ENCODE data around the gene PCK1. TPM values are rescaled to one million over a fixed set of nuclear protein-coding genes. Genes with fewer than 3 reads are reported as not detected.

The PCK1 gene
- total RNA-seq, 1 experiment from 2014 or later = 0.17 TPM

DNA sequence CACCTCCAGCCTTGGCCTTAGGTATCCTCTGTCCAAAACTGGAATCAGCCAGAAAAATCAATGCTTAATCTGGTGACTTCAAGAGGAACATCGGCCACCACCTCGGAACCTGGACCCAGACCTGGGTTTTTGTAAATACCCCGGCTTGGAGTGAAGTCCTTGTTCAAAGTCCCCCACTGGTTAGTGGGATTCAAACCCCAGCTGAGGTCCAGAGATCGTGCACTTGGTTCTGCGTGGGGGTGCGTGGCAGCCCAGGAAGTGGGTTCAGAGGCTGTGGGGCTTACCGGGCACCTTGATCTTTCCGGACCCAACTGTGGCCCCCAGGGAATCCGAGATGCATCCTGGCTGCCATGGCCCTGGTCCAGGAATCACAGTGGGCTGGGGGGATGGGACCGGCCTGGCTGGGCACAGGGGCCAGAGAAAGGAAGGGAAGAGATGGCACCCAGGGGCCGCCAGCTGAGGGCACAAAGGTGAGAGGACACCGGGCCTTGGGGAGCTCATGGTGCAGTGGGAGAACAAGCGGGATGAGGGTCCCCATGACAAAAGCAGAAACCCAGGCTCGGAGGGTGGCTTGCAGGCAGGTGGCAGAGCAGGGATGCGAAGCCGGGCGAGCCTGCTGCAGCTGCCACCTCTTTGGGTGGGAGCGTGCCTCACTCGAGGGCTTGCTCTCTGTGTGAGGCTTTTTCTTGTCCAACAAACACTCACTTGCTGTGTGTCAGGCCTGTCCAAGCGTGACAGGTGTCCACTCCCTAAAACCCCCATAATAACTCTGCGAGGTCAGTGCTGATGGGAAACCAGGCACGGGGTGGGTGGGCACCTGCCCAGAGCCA, 31.6 kb downstream of the PCK1 start:
- TF ChIP-seq, protein P1, sequence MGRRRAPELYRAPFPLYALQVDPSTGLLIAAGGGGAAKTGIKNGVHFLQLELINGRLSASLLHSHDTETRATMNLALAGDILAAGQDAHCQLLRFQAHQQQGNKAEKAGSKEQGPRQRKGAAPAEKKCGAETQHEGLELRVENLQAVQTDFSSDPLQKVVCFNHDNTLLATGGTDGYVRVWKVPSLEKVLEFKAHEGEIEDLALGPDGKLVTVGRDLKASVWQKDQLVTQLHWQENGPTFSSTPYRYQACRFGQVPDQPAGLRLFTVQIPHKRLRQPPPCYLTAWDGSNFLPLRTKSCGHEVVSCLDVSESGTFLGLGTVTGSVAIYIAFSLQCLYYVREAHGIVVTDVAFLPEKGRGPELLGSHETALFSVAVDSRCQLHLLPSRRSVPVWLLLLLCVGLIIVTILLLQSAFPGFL (CRISPR knock-in tag; IDR thresholded peaks at IDR 0.05; ENCODE audit: borderline replicate concordance) = no peak; the same call in 1 of the 2 replicates
- TF ChIP-seq PRRX2 (CRISPR knock-in tag; IDR thresholded peaks at IDR 0.05) (no peak), NFE2L1 (CRISPR knock-in tag; IDR thresholded peaks at IDR 0.05) (no peak), FOXP1 (CRISPR knock-in tag; IDR thresholded peaks at IDR 0.05; ENCODE audit: borderline replicate concordance) (no peak), ZBTB21 (CRISPR knock-in tag; IDR thresholded peaks at IDR 0.05; ENCODE audit: borderline replicate concordance) (no peak), FOXJ3 (CRISPR knock-in tag; IDR thresholded peaks at IDR 0.05; ENCODE audit: borderline replicate concordance) (no peak), CREB1 (CRISPR knock-in tag; IDR thresholded peaks at IDR 0.05) (no peak)
- TF ChIP-seq, protein P2, sequence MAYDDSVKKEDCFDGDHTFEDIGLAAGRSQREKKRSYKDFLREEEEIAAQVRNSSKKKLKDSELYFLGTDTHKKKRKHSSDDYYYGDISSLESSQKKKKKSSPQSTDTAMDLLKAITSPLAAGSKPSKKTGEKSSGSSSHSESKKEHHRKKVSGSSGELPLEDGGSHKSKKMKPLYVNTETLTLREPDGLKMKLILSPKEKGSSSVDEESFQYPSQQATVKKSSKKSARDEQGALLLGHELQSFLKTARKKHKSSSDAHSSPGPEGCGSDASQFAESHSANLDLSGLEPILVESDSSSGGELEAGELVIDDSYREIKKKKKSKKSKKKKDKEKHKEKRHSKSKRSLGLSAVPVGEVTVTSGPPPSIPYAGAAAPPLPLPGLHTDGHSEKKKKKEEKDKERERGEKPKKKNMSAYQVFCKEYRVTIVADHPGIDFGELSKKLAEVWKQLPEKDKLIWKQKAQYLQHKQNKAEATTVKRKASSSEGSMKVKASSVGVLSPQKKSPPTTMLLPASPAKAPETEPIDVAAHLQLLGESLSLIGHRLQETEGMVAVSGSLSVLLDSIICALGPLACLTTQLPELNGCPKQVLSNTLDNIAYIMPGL (CRISPR knock-in tag; IDR thresholded peaks at IDR 0.05) = no peak
- TF ChIP-seq, protein P3, sequence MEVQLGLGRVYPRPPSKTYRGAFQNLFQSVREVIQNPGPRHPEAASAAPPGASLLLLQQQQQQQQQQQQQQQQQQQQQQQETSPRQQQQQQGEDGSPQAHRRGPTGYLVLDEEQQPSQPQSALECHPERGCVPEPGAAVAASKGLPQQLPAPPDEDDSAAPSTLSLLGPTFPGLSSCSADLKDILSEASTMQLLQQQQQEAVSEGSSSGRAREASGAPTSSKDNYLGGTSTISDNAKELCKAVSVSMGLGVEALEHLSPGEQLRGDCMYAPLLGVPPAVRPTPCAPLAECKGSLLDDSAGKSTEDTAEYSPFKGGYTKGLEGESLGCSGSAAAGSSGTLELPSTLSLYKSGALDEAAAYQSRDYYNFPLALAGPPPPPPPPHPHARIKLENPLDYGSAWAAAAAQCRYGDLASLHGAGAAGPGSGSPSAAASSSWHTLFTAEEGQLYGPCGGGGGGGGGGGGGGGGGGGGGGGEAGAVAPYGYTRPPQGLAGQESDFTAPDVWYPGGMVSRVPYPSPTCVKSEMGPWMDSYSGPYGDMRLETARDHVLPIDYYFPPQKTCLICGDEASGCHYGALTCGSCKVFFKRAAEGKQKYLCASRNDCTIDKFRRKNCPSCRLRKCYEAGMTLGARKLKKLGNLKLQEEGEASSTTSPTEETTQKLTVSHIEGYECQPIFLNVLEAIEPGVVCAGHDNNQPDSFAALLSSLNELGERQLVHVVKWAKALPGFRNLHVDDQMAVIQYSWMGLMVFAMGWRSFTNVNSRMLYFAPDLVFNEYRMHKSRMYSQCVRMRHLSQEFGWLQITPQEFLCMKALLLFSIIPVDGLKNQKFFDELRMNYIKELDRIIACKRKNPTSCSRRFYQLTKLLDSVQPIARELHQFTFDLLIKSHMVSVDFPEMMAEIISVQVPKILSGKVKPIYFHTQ (CRISPR knock-in tag; IDR thresholded peaks at IDR 0.05) = no peak
- TF ChIP-seq, protein P4, sequence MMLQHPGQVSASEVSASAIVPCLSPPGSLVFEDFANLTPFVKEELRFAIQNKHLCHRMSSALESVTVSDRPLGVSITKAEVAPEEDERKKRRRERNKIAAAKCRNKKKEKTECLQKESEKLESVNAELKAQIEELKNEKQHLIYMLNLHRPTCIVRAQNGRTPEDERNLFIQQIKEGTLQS (CRISPR knock-in tag; conservative IDR thresholded peaks at IDR 0.05) = no peak
- TF ChIP-seq, protein P5, sequence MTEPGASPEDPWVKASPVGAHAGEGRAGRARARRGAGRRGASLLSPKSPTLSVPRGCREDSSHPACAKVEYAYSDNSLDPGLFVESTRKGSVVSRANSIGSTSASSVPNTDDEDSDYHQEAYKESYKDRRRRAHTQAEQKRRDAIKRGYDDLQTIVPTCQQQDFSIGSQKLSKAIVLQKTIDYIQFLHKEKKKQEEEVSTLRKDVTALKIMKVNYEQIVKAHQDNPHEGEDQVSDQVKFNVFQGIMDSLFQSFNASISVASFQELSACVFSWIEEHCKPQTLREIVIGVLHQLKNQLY (CRISPR knock-in tag; IDR thresholded peaks at IDR 0.05) = no peak
- TF ChIP-seq, protein P6, sequence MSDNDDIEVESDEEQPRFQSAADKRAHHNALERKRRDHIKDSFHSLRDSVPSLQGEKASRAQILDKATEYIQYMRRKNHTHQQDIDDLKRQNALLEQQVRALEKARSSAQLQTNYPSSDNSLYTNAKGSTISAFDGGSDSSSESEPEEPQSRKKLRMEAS (CRISPR knock-in tag; IDR thresholded peaks at IDR 0.05) = no peak
- ChIA-PET CTCF (interaction anchor here (0.5 to 5.5 kb wide), 13 partner anchors 9 to 618 kb away, joined by 3 to 53 read pairs (median 3); no protein-coding TSS in a partner anchor), POLR2A (no interaction called here)
- Mint-ChIP-seq H3K36me3 (no peaks in the 10 kb centered on the region), H3K27ac (no peak overlapping the region), H3K4me1 (peaks cover 11% of the 10 kb centered on the region), H3K9me3 (peaks cover 6% of the 10 kb centered on the region), H3K4me3 (no peak overlapping the region), H3K27me3 (ENCODE audit: low read depth) (no peaks in the 10 kb centered on the region)
- ATAC-seq = no peak
- no peak for DNase-seq (ENCODE audit: low spot score)

DNA sequence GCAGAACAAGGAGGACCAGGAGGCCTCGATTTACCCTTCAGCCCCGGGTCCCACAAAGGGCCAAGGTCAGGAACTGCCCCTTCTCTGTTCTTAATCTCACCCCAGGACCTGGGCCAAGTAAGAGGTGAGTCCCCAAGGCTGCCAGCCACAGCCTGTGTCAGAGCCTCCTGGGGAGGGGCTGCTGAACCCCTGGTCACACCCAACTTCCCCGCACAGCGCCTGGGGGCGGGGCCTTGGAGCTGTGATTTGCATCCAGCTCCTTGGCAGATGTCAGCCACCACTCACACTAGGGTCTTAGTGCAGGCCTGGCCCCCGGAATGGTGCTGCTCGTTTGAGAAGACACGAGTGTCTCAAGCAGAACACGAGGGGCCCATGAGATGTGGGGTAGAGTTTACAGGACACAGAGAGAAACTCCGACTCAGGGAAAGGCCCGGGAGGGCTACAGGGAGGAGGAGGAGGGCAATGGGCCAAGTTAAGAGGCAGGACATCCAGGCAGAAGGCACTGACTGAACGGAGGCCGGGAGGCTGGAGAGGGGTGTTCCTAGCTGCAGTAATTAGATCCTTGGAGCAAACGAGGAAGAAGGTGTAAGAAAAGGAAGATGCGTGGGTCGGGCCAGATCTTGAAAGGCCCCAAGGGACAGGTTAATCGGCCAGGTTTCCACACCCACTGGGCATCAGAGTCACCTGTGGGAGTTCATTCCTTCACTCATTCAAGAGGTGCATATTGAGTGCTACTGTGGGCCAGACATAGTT, 32.4 kb downstream of the PCK1 start:
- H3K4me3 Mint-ChIP-seq = no peak overlapping the region
- H3K27me3 Mint-ChIP-seq (ENCODE audit: low read depth) = no peaks in the 10 kb centered on the region
- DNase-seq (ENCODE audit: low spot score) = peak; percentile 40
- ChIA-PET CTCF (interaction anchor here (0.8 to 5.5 kb wide), 11 partner anchors 9 to 617 kb away, joined by 3 to 53 read pairs (median 4); no protein-coding TSS in a partner anchor), POLR2A (no interaction called here)
- no peak for TF ChIP-seq SMAD4 (CRISPR knock-in tag; IDR thresholded peaks at IDR 0.05)
- H3K4me1 Mint-ChIP-seq = peaks cover 14% of the 10 kb centered on the region
- no peaks in the 10 kb centered on the region for H3K9me3 Mint-ChIP-seq
- no peak; the same call in 1 of the 2 replicates for ATAC-seq
- no peak overlapping the region for H3K27ac Mint-ChIP-seq
- no peaks in the 10 kb centered on the region for H3K36me3 Mint-ChIP-seq

Measured in WTC11 (cell line).